Muscle of arm (tissue), 12 donors: Measurements from ENCODE around the gene FER. TPM values are rescaled to one million over a fixed set of nuclear protein-coding genes. Genes with fewer than 3 reads are reported as not detected.

Experiments
- DNase-seq: peaks from one replicate; pipeline ENCODE4 v3.0.0-alpha.2; 2013
- polyA plus RNA-seq, 12 donors: library from polyadenylated mRNA; unstranded; fragments of 120-200 nt; gene quantifications; one replicate each; pipeline ENCODE4 v1.2.1, GENCODE V29; 2013; ENCODE audit not compliant: insufficient read length in 12 of 12

The FER gene
- polyA plus RNA-seq, 12 donors: 8.3 to 13.3 (median 11.8) TPM; not detected in 1

DNA sequence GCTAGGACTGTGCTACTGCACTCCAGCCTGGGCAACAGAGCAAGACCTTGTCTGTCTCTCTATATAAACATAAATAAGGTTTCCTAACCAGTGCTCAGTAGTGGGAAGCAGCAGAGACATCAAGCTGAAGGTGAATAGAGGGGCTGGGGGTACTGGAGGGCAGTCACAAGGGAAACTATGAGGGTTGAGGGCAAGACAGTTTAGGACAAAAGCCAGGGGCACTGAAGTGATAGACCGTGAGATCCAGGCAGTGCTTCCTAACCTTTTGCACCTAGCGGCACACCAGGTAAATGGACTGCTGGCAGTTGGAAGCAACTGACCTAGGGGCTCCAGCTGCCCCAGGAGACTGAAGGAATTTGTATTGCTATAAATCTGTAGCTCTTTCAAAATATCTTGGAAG is 483.6 kb downstream of the FER start:
- no peak for DNase-seq

DNA sequence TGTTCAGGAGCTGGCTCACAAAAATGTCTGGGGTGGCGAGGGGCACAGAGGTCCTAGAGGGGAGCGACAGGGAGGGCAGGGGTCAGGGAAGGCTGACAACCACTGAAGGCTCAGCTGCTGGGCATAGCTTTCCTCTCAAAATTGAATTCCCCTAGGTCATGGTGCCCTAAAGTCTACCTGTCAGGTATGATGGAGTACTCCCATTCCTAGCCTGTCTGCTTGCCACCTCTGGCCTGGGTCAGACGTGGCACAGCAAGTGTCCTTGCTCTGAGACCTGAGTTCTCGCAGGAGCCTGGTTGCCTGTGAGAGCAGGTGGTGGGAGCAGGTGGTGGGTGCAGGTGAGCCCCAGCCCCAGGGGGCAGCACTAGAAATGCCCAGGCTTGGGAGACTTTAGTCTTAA is 486.7 kb downstream of the FER start:
- DNase-seq: no peak

DNA sequence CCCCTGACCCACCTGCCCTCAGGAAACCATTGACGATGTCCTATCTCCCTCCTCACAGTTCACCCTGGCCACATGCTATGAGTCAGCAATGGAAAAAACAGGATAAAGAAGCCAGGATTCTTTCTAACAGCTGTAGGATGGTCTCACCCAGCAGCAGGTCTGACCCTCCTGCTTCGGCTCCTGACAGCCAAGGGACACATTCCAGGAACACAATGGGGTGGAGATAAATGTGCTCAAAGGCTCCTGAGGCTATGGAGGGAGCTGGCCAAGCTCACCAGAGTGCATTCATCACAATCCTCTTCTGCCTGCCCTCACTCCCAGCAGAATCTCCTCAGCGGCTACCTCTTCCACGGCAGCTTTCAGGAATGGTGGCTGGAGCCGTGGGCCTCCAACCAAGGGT is 491.8 kb downstream of the FER start:
- no peak for DNase-seq

DNA sequence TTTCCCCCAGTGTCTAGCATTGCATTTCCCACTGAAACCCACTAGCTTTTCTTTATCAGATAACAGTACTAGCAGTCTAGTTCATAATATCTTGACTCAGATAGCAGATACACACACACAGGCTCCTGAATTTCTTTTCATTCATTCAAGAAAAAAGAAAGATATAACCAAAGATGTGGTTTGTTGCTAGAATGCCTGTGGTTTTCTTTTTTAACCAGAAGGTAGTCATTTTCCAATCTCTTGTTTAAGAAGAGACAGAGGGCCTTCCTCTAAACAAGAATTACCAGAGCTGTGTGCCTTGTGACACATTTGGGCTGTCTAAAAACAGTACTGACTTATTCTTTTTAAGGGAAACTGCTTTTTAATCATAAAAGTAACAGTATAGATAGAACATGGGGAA is 494.8 kb downstream of the FER start:
- no peak for DNase-seq

DNA sequence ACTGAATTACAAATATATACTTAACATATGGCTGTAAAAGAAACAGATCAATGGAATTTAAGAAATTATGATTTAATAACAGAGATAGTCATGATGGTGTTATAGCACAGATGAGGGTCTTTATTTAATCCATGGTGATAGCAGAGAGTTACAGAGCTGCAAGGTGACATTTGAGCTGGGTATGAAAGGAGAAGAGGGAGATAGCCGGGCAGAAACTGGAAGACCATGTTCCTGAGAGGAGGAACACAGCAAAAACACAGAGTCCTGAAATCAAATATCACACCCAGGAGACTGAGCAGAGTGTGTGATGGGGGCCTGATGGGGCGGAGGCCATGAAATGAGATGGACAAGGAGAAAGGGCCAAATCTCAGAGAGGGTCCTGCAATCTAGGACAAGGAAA is 498.7 kb downstream of the FER start:
- DNase-seq: no peak
